GM19452 (cell line): ENCODE data around the gene ESF1.
"Not testable (repeated sequence)": the region's sequence is repeated elsewhere in the genome, so short reads cannot be mapped to it uniquely, and the experiment has no call there.

Source experiments
- ATAC-seq: cut with Tn5 transposase; IDR thresholded peaks from one replicate; pipeline ENCODE4 v1.9.1; 2021; ENCODE audit not compliant: unreplicated experiment

Gene ESF1

DNA sequence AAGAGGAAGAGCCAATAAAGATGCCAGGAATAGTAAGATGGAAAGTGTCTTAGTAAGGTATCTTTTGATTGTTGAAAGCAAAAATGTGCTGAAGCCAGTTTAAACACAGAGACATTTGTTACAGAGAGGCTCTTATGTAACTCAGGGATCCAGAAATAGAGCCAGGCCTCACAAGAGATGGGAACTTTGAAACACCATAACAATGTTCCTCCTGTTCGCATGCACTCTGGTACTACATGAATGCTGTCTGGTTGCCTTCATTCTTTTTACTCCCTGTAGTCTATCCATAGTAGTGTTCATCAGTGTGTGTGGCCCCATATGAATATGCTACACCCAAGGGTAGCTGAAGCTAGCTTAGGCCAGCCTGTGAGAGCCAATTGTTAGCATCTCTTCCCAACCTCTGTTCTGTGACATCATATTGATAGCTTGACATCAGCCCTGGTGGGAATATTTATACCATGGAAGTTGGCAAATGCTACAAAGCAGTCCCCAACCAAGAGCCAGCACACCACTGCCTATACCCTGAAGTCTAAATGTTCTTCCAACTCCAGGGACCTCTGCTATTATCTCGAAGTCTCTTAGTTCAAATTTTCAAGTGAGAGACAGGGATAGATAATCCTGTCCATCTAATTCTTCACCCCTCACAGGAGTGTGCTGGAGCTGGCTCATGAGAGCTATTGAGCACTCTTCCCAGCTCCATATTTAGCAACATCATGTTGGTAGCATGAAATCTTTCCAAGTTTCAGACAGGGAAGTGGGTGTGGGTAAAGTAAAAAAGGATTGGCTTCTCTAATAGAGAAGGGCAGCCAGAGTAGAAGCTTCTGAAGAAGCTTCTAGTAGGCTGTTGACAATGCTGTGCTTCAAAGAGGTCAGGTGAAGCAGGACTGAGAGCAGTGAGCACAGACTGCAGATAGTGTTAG is 7.1 kb upstream of the ESF1 start:
- no peak for ATAC-seq

DNA sequence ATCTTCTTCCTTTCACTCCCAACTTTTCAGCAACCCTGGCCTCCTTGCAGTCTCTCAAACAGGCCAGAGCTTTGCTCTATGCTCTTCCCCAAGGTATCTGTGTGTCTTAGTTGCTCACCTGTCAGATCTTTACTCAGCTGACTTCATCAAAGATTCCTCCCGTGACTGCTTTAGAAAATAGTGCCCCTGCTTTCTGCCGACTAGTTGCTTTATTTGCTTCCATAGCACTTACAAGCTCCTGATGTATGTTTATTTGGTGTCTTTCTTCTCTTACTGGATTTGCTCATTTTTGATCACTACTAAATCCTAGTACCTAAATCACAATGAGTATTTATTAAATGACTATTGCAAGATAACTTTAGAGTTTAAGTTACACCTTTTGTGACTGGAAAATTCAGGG is 6.0 kb upstream of the ESF1 start:
- no peak for ATAC-seq

DNA sequence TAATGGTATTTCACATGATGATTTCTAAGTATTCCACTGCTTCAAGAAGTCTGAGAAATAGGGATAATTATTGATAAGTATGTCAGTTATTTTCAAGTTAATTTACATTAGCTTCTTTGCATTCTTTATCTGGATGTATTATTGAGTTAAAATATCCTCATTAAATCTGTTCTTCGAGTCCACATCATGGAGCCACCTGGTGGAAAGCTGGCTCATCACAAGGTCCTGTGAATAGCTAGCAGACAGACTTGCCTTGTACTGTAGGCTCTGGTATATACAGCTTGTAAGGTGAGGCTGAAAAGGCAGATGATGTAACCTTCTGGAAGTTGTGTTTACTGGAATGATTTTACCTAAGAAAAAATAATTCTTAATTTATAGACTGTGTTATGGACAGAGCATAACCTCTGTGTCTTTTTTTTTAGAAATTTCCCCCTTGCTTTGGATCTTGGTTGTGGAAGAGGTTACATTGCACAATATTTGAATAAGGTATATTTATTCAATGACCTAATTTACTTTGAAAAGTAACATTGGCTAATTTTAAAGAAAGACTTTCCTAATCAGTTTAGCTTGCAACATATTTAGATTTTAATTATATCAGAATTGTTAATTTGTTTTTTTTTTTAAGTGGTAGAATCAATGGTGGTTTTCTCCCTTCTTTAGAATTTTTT is 3.6 kb upstream of the ESF1 start:
- no peak for ATAC-seq

DNA sequence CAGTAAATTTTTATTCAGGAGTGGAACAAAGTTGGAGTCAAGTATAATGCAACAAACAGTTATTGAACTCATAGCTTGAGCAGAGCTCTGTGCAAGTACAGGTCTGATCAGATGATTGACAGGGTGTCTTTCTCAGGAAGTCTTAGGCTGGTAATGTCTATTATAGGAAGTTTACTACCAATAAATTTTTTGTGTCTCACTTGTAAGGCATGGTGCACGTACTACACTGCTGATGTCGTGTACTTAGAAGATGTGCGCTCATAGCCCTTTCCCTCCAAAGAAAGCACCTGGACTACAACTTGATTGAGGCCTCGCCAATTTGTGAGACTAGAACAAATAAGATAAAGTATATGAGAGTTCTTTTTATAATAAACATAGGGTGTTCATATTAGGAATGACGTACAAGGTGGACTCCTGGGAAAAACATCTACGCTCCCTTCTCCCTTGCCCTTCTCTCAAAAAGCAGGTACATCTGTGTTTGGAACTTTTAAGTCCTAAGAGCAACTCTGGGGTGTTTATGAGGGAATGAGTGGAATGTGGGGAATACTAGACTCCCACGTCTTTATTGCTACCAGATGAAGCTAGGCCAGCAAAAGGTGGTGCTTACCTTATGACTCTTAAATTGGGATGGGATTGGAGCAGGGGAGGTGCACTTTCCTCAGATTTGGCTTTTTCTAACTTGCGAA is 1.6 kb upstream of the ESF1 start:
- no peak for ATAC-seq

DNA sequence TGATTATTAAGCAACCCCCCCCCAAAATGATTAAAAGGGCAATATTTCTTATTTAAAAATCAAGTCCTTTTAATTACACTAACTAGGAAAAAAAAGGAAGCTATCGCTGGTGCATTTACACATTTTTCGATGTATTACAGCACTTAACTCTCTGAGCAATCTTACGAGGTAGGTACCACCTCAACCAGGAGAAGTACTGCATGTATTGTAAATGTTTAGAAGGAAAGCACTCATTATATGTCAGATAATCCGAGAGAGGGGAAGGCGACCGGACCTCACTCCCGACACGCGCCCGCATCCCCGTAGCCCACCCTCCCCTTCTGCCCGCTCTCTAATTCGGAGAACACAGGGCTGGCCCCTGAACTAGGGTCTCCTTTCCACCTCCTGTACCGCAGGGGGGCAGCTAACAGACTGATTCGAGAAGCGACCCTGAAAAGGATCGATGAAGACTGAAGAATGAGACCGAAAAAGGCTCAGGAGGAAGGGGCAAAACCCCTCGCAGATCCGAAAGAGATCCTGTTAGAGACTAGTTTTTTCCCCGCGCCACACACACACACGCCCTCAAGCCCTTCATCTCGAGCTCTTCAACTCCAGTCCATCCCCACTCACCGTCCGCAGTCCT is 337 bp downstream of the ESF1 start:
- ATAC-seq, result peak; percentile 3

DNA sequence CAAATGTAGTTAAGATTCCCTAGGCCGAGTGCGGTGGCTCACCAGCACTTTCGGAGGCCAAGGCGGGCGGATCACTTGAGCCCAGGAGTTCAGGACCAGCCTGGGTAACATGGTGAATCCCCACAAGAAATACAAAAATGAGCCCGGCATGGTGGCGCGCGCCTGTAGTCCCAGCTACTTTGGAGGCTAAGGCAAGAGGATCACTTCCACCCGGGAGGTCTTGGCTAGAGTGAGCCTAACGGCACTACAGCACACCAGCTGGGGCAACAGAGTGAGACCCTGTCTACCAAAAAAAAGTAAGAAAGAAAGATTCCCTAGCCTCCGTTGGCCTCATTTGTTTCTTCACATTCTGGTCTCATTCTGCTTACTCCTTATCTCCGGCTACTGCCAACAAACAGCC is 1.2 kb downstream of the ESF1 start:
- no peak for ATAC-seq

DNA sequence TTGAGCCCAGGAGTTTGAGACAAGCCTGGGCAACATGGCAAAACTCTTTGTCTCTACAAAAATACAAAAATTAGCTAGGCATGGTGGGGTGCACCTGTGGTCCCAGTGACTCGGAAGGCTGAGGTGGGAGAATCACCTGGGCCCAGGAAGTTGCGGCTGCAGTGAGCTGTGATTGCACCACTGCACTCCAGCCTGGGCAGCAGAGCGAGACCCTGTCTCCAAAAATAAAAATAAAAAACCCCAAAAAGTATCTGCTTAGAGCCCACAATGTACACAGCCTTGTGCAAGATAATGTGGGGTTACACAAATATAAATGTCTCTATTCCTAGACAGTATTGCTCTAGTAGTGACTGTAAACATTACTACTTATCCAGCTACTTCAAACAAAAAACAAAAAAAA is 5.9 kb downstream of the ESF1 start:
- ATAC-seq, result peak; percentile 75

DNA sequence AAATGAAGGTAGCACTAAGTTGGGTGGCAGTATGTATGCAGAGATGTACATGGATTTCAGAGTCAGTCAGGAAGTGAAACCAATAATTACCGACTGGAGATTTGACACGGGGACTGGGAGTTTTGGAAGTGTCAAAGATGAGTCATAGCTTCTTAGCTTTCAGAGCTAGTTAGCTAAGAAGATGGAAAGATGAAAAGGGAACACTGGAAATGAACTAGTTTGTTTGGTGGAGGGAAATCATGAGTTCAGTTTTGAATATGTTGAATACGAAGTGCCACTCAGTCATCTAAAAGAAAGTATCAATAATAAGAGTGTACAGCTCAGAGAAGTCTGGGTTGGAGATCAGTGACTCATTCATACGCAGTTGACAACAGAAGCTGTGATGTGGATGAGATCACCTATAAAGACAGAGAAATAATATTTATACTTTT is 7.5 kb downstream of the ESF1 start:
- ATAC-seq, result no peak

DNA sequence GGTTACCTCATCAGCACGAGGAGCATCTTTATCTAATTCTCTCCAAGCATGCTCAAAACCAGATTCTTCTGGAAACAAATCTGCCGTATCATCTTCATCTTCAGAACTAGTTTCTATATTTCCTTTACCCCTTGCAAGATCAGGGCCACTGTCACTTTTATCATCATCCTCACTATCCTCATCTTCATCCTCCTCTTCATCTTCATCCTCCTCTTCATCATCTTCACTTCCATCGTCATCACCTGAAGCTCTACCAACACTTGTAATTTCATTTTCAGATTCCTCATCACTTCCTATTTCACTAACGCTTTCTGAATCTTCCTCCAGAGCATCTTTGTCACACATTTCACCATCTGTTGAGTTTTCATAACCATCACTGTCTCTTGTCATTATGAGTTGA is 8.9 kb downstream of the ESF1 start:
- no peak for ATAC-seq

DNA sequence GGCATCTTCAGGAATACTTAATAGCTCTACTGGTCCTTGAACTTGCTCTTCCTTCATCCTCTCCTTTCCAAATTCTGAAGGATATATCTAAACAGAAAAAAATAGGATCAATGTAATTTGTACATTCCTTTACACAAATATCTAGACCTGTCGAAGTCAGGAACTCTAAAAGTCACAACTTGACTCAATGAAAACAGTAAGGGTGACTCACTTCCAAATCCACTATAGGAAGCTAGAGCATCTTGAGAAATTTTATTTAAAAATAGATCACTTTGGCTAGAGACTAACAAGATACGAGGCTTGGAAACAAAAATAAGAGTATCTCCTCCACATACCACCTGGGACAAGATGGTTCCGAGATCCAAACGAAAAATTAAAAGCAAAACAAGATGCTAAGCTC is 12.2 kb downstream of the ESF1 start:
- ATAC-seq, result no peak

DNA sequence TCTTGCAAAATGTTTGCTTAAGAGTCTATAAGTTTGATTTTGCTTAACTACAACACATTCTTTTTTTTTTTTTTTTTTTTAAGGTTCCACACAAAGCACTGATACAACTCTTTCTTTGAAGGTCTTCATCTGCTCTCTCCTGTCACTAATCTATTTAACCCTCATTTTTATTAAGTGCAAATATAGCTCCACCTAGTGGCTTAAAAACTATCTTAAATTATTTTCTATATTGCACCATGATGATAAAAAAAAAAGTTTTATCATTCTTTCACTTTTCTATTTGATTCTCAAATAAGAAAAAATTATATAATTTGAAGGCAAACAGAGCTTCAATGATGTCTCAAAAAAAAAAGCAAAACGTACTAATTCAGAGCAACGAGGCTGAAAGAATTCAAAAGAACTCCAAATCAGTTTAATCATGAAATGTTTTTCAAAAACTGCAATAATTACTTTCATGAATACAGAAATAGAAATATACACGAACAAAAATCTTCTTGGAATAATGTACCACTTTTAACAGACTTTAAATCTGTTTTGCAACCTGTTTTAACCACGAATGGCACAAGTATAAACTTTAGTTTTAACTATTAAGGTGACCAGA is 12.8 kb downstream of the ESF1 start:
- ATAC-seq, result no peak

DNA sequence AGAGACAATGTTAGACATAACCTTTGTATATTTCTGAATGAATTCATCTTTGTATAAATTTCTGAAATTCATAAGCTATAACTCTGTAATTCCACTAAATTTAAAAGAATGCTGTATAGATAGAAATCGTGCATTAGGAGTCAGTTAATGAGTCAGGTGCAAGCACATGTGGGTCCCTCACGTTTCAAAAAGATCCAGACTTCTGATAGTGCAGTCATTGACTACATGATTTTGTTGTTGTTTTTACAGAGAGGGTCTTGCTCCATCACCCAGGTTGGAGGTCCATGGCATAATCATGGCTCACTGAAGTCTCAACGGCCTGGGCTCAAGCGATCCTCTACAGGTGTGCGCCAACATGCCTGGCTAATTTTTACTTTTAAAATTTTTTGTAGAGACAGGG is 14.6 kb downstream of the ESF1 start:
- ATAC-seq, result no peak

DNA sequence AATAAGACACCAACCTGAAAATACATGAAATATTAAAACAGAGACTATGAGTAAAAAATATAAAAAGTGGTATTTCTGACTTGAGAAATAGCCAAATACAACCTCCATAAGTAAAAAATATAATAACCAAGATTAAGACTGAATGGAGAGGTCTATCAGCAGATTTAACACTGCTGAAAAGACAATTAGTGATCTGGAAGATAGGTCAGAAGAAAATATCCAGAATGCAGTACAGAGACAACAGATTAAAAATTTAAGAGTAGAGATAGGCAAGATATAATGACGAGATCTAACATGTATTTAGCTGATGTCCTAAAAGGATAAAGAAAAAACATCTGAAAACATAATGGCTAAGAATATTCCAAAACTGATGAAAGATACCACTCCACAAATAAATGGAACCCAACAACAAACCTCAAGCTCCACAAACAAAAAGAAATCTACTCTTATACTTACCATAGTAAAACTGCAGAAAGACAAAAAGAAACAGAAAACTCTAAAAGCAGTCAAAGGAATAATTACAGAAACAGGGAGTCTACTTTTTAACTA is 18.8 kb downstream of the ESF1 start:
- ATAC-seq, result no peak

DNA sequence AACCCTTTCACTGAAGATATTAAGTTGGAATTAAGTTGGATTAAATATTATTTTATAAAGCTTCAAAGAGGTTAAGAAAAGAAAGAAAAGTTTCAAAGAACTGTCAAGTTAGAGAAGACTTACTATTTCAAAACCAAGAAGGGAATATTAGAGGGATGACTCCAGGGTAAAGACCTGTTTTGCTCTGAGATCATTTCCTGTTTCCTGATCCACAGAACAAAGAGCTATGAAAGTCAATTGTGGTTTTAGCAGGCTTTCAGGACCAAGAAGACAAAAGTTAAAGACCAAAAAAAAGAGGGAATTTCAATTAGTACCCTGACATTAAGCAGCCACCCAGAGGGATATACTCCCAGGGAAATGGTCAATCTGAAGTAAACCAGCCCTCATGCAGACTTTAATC is 19.4 kb downstream of the ESF1 start:
- ATAC-seq, result no peak

DNA sequence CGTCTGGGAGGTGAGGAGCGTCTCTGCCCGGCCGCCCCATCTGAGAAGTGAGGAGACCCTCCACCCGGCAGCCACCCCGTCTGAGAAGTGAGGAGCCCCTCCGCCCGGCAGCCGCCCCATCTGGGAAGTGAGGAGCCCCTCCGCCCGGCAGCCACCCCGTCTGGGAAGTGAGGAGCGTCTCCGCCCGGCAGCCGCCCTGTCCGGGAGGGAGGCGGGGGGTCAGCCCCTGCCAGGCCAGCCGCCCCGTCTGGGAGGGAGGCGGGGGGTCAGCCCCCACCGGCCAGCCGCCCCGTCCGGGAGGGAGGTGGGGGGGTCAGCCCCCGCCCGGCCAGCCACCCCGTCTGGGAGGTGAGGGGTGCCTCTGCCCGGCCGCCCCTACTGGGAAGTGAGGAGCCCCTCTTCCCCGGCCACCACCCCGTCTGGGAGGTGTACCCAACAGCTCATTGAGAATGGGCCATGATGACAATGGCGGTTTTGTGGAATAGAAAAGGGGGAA is 24.2 kb downstream of the ESF1 start:
- not testable (repeated sequence) for ATAC-seq

DNA sequence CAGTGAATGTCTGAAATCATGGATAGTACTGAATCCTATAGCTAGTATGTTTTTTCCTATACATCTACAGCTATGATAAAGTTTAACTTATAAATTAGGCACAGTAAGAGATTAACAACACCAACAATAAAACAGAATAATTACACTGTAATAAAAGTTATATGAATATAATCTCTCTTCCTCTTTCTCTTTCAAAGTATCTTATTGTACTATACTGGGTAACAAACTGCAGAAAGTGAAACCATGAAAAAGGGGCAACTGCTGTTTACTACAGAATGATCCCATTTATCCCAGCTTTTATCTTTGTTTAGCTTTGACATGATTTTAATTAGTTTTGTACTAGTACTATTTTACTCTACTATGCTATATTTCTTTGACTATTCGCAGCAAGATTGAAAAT is 25.8 kb downstream of the ESF1 start:
- no peak for ATAC-seq

DNA sequence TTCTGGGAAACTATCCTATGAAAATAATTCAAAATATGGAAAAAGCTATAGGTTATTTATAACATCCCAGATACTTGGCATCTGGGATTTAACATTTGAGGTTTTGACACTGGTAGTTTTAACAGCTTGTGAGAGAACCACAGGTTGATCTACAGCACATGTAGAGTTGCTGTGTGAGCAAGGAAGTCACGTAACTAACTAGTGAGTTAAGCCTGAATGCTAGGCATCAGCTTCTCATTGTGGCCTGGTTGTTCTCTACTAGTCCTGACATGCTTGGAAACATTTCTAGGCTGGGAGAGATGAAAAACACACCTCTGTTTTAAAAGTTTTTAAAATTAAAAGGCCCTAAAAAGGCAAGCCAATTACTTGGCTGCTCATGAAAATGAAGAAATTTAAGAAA is 28.2 kb downstream of the ESF1 start:
- no peak for ATAC-seq

DNA sequence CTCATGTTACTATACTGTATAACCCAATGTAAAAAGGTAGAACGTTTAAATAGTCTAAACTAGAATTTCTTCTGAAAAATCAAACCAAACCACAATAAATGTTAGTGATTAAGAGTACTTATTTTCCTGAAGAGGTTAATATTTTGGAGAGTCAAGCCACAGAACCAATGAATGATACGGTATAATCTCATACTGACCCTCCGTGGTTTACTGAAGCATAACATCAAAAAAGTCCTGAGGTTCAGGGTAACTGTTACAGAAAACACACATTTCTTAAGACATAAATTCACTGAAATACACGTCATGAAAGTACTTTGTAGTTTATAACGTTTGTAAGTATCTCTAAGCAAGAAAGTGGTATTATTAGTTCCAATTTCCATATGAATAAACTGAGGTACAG is 28.9 kb downstream of the ESF1 start:
- no peak for ATAC-seq

DNA sequence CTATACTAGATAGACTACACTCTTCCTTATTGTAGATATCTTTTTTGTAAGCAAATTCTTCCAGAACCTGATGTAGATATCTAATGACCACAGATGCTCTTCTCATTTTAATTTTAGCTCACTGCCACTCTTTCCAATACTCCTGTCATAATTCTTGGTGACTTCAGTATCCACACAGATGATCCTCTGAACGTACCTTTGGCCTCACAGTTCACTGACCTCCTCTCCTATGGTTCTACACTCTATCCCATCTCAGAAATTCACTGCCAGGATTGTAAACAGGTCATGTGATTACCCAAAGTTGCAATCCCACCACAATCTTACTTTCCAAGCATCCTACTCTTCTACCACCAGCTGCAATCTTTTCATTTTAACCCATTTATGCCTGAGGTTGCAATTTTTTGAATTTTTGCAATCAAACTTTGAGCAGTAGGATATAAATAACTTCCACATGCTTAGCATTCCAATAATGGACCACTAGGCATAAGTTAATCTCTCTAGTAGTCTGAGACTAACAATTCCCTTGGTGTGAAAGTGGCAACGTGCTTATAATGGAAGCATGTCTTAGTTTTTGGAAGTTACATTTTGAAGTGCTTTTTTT is 31.2 kb downstream of the ESF1 start:
- no peak for ATAC-seq

DNA sequence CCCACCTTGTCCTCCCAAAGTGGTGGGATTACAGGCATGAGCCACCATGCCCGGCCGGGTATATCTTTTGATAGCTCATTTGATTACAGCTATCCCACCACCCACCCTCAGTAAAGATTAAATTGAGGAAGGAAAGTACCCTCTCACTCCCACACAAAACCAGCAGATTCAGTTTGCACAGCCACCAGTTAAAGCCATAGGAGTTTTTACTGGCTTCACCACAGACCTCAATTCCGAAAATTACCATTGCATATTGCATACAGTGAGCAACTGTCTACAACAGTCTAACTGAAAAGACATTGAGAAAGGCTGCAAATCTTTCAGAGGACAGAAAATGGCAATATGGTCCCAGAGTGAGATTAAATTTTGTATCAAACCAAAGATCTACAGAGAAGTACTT is 34.9 kb downstream of the ESF1 start:
- no peak for ATAC-seq
